ENCODE results near the gene WDR62. TPM values are rescaled to one million over a fixed set of nuclear protein-coding genes. Genes with fewer than 3 reads are reported as not detected.
"Not testable (repeated sequence)": the region's sequence is repeated elsewhere in the genome, so short reads cannot be mapped to it uniquely, and the experiment has no call there.

The WDR62 gene
- total RNA-seq, 8 experiments from 2014 or later: 0.49 to 12.6 (median 1.3) TPM

DNA sequence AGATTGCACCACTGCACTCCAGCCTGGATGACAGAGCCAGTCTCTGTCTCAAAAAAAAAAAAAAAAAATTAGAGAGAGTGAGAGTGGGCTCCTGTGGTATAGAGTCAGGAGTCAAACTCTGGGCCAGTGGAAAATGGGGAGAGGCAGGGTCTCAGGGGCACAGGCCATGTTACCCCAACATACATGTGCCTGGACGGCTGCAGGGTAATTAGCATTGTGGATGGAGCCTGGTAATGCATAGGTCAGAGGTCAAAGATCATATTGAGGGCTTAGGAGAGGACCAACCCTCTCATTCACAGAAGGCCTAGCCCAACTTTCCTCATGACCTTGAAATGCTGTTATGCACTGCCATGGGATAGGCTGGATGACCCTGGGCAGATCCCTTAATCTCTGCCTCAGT, 29.2 kb upstream of the WDR62 start:
- no peak for ATAC-seq (replicated peaks in 6 of 8)

GRCh38 chr19:36026091-36026876, 28.4 kb upstream of the WDR62 start:
- H3K4me3 ChIP-seq: no peak overlapping the region
- peaks cover under 1 to 3% of the 10 kb centered on the region in 2 donors for H3K4me1 ChIP-seq (replicated peaks in 1 of 2)
- no peak overlapping the region for H3K27ac ChIP-seq
- WGBS, 10 experiments: 93 to 100% (median 100%) methylated on average over 1 to 22 of the region's 49 CpGs; no CpG with 5 or more reads in 4 of the 10 experiments
- peak in 3 of 8 experiments; percentile 12 to 25 (median 25) for ATAC-seq (replicated peaks in 6 of 8)
- in situ Hi-C loops (cut with MboI; ENCODE audit: low pct_unique_long_range_greater_than_20kb in 2 of 9, low sequenced_read_pairs in 9 of 9, unreplicated experiment in 9 of 9): no loop called here

More for the DNA sequence above, 29.2 kb upstream of the WDR62 start:
- Histone ChIP-seq H3K4me3 (no peak overlapping the region), H3K27ac (no peak overlapping the region), H3K4me1 (replicated peaks in 1 of 2) (no peaks in the 10 kb centered on the region)
- in situ Hi-C loops (cut with MboI; ENCODE audit: low pct_unique_long_range_greater_than_20kb in 2 of 9, low sequenced_read_pairs in 9 of 9, unreplicated experiment in 9 of 9): no loop called here
- whole genome bisulfite sequencing, 10 experiments: no CpG with 5 or more reads among the region's 1 CpG

DNA sequence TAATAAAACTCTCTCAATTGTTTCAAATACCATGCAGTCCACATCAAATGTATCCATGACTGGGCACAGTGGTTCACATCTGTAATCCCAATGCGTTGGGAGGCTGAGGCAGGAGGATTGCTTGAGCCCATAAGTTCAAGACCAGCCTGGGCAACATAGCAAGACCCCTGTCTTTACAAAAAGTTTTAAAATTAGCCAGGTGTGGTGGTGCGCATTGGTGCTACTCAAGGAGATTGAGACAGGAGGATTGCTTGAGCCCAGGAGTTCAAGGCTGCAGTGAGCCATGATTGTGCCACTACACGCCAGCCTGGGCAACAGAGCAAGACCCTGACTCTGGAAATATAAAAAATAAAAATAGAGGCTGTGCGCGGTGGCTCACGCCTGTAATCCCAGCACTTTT, 27.0 kb upstream of the WDR62 start:
- ATAC-seq (replicated peaks in 6 of 8): no peak
- in situ Hi-C loops (cut with MboI; ENCODE audit: low pct_unique_long_range_greater_than_20kb in 2 of 9, low sequenced_read_pairs in 9 of 9, unreplicated experiment in 9 of 9): no loop called here
- H3K4me1 ChIP-seq (replicated peaks in 1 of 2): peaks cover 5% of the 10 kb centered on the region in 2 donors
- no peak overlapping the region for H3K27ac ChIP-seq
- H3K4me3 ChIP-seq: no peak overlapping the region
- WGBS, 10 experiments: 80 to 100% (median 92%) methylated on average over 1 to 5 of the region's 6 CpGs; no CpG with 5 or more reads in 4 of the 10 experiments

DNA sequence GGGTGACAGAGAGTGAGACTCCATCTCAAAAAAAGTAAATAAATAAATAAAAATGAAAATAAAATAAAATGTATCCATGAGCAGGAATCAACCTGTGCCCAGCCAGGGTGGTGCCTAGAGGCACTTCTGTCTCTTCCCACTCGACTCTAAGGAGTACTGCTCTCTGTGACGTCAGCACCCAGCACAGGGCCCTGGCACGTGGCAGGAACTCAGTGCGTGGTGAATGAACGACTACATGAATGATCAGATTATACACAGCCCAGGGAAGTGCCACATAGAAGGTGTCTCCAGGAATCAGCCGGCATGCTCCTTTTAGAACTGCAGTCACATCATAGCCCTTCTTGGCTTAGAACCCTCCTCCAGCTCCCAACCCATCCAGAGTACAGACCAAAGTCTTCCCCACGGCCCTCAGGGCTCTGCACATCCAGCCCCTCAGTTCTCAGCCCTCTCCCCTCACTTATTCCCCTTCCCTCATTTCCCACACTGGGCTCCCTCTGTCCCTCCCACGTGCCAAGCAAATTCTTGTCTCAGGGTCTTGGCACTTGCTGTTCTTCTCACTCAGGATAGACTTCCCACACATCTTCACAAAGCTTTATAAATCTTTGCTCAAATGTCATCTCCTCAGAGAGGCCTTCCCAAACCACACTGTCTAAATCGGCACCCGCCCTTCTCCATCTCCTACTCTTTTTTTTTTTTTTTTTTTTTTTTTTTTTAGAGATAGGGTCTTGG, 26.2 kb upstream of the WDR62 start:
- no peak overlapping the region for H3K4me3 ChIP-seq
- 62 to 100% (median 77%) methylated on average over 2 to 5 of the region's 10 CpGs; no CpG with 5 or more reads in 2 of the 10 experiments for WGBS, 10 experiments

GRCh38 chr19:36030264-36031148, 24.2 kb upstream of the WDR62 start:
- Histone ChIP-seq H3K4me3 (no peak overlapping the region), H3K4me1 (replicated peaks in 1 of 2) (peaks cover 10% of the 10 kb centered on the region in 2 donors), H3K27ac (no peak overlapping the region)
- in situ Hi-C loops (cut with MboI; ENCODE audit: low pct_unique_long_range_greater_than_20kb in 2 of 9, low sequenced_read_pairs in 9 of 9, unreplicated experiment in 9 of 9): no loop called here
- WGBS, 10 experiments: 85 to 100% (median 97%) methylated on average over 2 to 8 of the region's 8 CpGs
- peak in 1 of 8 experiments; percentile 40 for ATAC-seq (replicated peaks in 6 of 8)

More for the DNA sequence above, 26.2 kb upstream of the WDR62 start:
- ATAC-seq (replicated peaks in 6 of 8): no peak
- H3K4me1 ChIP-seq (replicated peaks in 1 of 2): peaks cover 10% of the 10 kb centered on the region in 2 donors
- H3K27ac ChIP-seq: no peak overlapping the region
- in situ Hi-C loops (cut with MboI; ENCODE audit: low pct_unique_long_range_greater_than_20kb in 2 of 9, low sequenced_read_pairs in 9 of 9, unreplicated experiment in 9 of 9): no loop called here

- Histone ChIP-seq H3K4me1 (replicated peaks in 1 of 2) (peaks cover 10% of the 10 kb centered on the region in 2 donors), H3K27ac (no peak overlapping the region), H3K4me3 (peak overlapping the region in 1 of 5 donors; percentile 50)
- in situ Hi-C loops (cut with MboI; ENCODE audit: low pct_unique_long_range_greater_than_20kb in 2 of 9, low sequenced_read_pairs in 9 of 9, unreplicated experiment in 9 of 9): no loop called here
- ATAC-seq (replicated peaks in 6 of 8): no peak
- WGBS, 10 experiments: 61 to 100% (median 96%) methylated on average over 1 to 6 of the region's 6 CpGs; no CpG with 5 or more reads in 1 of the 10 experiments
These were observed 23.4 kb upstream of the WDR62 start for GRCh38 chr19:36031308-36031707.

- peak; percentile 69 to 91 (median 85) for ATAC-seq (replicated peaks in 6 of 8)
- in situ Hi-C loops (cut with MboI; ENCODE audit: low pct_unique_long_range_greater_than_20kb in 2 of 9, low sequenced_read_pairs in 9 of 9, unreplicated experiment in 9 of 9): no loop called here
- Histone ChIP-seq H3K4me1 (replicated peaks in 1 of 2) (peaks cover 10% of the 10 kb centered on the region in 2 donors), H3K4me3 (peak within 1 kb of the TSS; percentile 50 to 97 (median 94)), H3K27ac (peak within 1 kb of the TSS; percentile 78 to 80)
- no CpG with 5 or more reads among the region's 51 CpGs for WGBS, 10 experiments
These were observed 22.2 kb upstream of the WDR62 start, which contains the start of gene CLIP3 for GRCh38 chr19:36032251-36033104. CLIP3 (minus strand) TSS chr19:36032873; CDS start chr19:36032357, 516 bp downstream.

GRCh38 chr19:36040495-36040894, 14.2 kb upstream of the WDR62 start:
- ATAC-seq (replicated peaks in 6 of 8): no peak
- no peak overlapping the region for H3K4me3 ChIP-seq
- H3K27ac ChIP-seq: no peak overlapping the region
- no peaks in the 10 kb centered on the region for H3K4me1 ChIP-seq (replicated peaks in 1 of 2)
- in situ Hi-C loops (cut with MboI; ENCODE audit: low pct_unique_long_range_greater_than_20kb in 2 of 9, low sequenced_read_pairs in 9 of 9, unreplicated experiment in 9 of 9): no loop called here
- WGBS, 10 experiments: 86 to 96% methylated on average over 2 to 3 of the region's 6 CpGs; no CpG with 5 or more reads in 8 of the 10 experiments

DNA sequence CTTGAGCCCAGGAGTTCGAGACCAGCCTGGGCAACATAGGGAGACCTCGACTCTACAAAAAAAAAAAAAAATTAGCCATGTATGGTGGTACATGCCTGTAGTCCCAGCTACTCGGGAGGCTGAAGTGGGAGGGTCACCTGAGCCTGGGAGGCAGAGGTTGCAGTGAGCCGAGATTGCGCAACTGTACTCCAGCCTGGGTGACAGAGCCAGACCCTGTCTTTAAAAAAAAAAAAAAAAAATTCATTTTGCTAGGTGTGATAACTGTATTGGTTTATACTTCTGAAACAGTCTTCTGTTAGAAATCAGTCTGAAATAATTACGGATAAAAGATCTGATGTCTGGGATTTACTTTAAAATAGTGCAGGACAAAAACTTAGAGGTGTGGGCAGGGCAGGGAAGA, 13.6 kb upstream of the WDR62 start:
- in situ Hi-C loops (cut with MboI; ENCODE audit: low pct_unique_long_range_greater_than_20kb in 2 of 9, low sequenced_read_pairs in 9 of 9, unreplicated experiment in 9 of 9); H3K27ac ChIP-seq; H3K4me3 ChIP-seq; H3K4me1 ChIP-seq (replicated peaks in 1 of 2); ATAC-seq (replicated peaks in 6 of 8): not testable (repeated sequence)
- WGBS, 10 experiments: 69 to 100% (median 94%) methylated on average over 1 to 6 of the region's 6 CpGs

- 0 to 80% (median 20%) methylated on average over 1 to 2 of the region's 3 CpGs; no CpG with 5 or more reads in 5 of the 10 experiments for WGBS, 10 experiments
- Histone ChIP-seq H3K4me1 (replicated peaks in 1 of 2) (no peaks in the 10 kb centered on the region), H3K4me3 (no peak overlapping the region), H3K27ac (no peak overlapping the region)
- ATAC-seq (replicated peaks in 6 of 8): peak in 4 of 8 experiments; percentile 25 to 92 (median 80)
- in situ Hi-C loops (cut with MboI; ENCODE audit: low pct_unique_long_range_greater_than_20kb in 2 of 9, low sequenced_read_pairs in 9 of 9, unreplicated experiment in 9 of 9): no loop called here
These were observed 12.9 kb upstream of the WDR62 start for GRCh38 chr19:36041831-36042230.

GRCh38 chr19:36043952-36044351, 10.7 kb upstream of the WDR62 start:
- Histone ChIP-seq H3K27ac (no peak overlapping the region), H3K4me1 (replicated peaks in 1 of 2) (no peaks in the 10 kb centered on the region), H3K4me3 (no peak overlapping the region)
- no peak for ATAC-seq (replicated peaks in 6 of 8)
- in situ Hi-C loops (cut with MboI; ENCODE audit: low pct_unique_long_range_greater_than_20kb in 2 of 9, low sequenced_read_pairs in 9 of 9, unreplicated experiment in 9 of 9): no loop called here
- WGBS, 10 experiments: 100% methylated on average over 1 to 2 of the region's 2 CpGs; no CpG with 5 or more reads in 7 of the 10 experiments

All from motor neuron (in vitro differentiated cells).